NT2/D1 (cell line): Measurements from ENCODE around the gene PKNOX2.

Experiments used
- SUZ12 ChIP-seq: IDR thresholded peaks from 2 replicates; pipeline ENCODE4 v1.6.1; 2011; ENCODE audit not compliant: insufficient read length, insufficient read depth; ENCODE audit errors: extremely low read depth
- YY1 ChIP-seq: IDR thresholded peaks from 2 replicates; pipeline ENCODE4 v1.6.1; 2011; ENCODE audit not compliant: insufficient read length, insufficient read depth
- ZNF274 ChIP-seq: IDR thresholded peaks from 2 replicates; pipeline ENCODE4 v1.6.1; 2011; ENCODE audit warnings: mild to moderate bottlenecking, low read depth, low read length

DNA sequence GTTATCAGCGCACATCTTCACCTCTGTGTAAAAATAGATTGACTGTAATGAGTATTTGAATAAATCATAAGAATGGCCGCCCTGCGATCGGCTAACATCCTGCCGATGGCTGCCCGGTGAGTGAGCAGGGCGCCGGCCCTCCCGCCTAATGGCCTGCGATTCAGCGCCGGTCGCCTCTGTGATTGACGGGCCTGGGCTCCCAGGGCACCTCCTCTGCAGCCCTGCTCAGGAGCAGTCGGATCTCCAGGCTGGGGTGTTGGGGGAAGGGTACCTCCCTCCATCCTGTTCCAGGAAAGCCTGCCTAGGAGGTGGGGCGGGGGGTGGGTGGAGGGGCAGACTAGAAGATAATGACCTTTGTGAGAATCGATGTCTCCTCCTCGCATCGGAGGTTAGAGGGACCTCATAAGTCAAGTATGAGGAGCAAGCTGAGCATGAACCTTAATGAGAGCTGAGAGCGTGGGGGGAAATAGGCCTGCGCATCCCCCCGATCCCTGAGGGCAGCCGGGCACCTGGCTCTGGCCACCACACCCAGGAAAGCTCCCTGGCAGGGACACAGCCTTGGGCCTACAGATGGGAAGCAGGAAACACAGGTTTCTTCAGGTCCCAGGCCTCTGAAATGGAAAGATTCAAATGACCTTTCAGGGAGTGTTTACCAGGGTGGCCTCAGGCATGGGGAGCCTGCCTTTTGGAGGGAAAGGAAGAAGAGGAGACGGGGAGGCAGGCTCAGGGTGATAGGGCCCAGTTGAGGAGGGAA lies 71.7 kb downstream of the PKNOX2 start:
- TF ChIP-seq YY1 (no peak), ZNF274 (no peak), SUZ12 (no peak)
